Superior temporal gyrus (tissue), 1 donor: Measurements from ENCODE around the gene CRY1.
"Not testable (repeated sequence)": the region's sequence is repeated elsewhere in the genome, so short reads cannot be mapped to it uniquely, and the experiment has no call there.

ENCODE experiments used
- DNase-seq: peaks from one replicate; pipeline ENCODE4 v3.0.0-alpha.2; 2016; ENCODE audit errors: extremely low spot score

Gene CRY1

GRCh38 chr12:107108366-107108765 is 15.0 kb upstream of the CRY1 start:
- DNase-seq: not testable (repeated sequence)

GRCh38 chr12:107107381-107107780 is 14.0 kb upstream of the CRY1 start:
- DNase-seq: no peak

GRCh38 chr12:107106241-107107025 is 13.1 kb upstream of the CRY1 start:
- no peak for DNase-seq

GRCh38 chr12:107105410-107105703 is 12.0 kb upstream of the CRY1 start:
- DNase-seq: no peak

GRCh38 chr12:107103516-107103915 is 10.2 kb upstream of the CRY1 start:
- DNase-seq: no peak

- no peak for DNase-seq
Observed at GRCh38 chr12:107103097-107103496, 9.7 kb upstream of the CRY1 start.

GRCh38 chr12:107102294-107102693 is 8.9 kb upstream of the CRY1 start:
- no peak for DNase-seq

GRCh38 chr12:107101651-107102050 is 8.3 kb upstream of the CRY1 start:
- no peak for DNase-seq

GRCh38 chr12:107099917-107100316 is 6.6 kb upstream of the CRY1 start:
- DNase-seq: no peak

GRCh38 chr12:107096571-107096970 is 3.2 kb upstream of the CRY1 start:
- no peak for DNase-seq

GRCh38 chr12:107094183-107094448 is 767 bp upstream of the CRY1 start:
- no peak for DNase-seq

- peak; percentile 26 for DNase-seq
Observed at GRCh38 chr12:107092669-107093416, 506 bp downstream of the CRY1 start.

GRCh38 chr12:107091989-107092641 is 1.2 kb downstream of the CRY1 start:
- peak; percentile 79 for DNase-seq

GRCh38 chr12:107091381-107091780 is 2.0 kb downstream of the CRY1 start:
- DNase-seq: no peak

- DNase-seq: no peak
Observed at GRCh38 chr12:107090711-107091110, 2.6 kb downstream of the CRY1 start.

GRCh38 chr12:107088912-107089311 is 4.4 kb downstream of the CRY1 start:
- DNase-seq: no peak

GRCh38 chr12:107086314-107086713 is 7.0 kb downstream of the CRY1 start:
- no peak for DNase-seq

- DNase-seq: no peak
Observed at GRCh38 chr12:107081778-107082177, 11.6 kb downstream of the CRY1 start.

- DNase-seq: no peak
Observed at GRCh38 chr12:107080299-107080698, 13.1 kb downstream of the CRY1 start.

GRCh38 chr12:107079172-107080011 is 14.0 kb downstream of the CRY1 start:
- DNase-seq: no peak

- DNase-seq: not testable (repeated sequence)
Observed at GRCh38 chr12:107073266-107073665, 20.1 kb downstream of the CRY1 start.

GRCh38 chr12:107066691-107067090 is 26.7 kb downstream of the CRY1 start:
- DNase-seq: no peak
